MV-4-11 (cell line): ENCODE results near the gene RPL22.

ENCODE experiments used
- DNase-seq: peaks from one replicate; lab custom pipeline; 2025; lab: John Stamatoyannopoulos, UW

RPL22 gene

DNA sequence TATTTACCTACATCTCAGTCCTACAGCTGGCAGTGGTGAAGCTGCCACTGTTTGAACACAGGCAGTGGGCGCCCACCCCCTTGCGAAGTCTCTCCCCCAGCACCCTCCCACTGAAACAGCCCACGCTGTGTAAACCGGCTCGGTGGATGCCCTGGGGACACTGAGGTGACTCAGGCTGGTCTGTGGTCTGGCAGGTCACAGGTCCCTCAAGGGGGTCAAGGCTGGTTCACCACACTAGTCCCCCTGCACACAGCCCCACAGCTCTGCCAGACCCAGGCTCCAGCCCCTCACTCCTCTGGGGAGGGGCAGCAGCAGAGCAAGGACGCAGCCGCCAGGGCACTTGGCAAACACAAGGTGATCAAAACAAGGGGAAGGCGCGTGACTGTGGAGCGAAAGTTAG, 26.8 kb downstream of the RPL22 start:
- no peak for DNase-seq

GRCh38 chr1:6171548-6172124, 27.8 kb downstream of the RPL22 start:
- DNase-seq = no peak

DNA sequence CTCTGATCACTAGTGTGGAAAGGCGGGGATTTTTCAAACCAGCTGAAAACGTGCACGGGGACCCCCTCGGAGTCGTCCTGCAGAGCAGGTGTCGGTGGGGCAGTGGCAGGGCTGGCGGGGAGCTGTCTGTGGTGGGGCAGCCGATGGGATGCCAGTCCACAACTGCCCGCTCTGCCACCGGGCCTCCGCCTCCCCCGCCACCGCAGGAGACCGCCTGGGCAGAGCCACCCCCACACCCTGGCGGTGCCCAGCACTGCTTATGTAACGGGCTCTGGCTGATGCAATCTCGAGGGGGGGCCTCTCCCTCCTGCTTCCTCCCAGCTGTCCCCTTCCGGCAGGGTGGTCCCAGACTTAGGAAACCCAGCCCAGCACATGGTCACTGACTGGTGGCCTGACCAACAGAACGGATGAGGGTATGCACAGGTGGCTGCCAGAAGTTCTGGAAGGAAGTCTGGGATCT, 28.6 kb downstream of the RPL22 start:
- peak; percentile 54 for DNase-seq

DNA sequence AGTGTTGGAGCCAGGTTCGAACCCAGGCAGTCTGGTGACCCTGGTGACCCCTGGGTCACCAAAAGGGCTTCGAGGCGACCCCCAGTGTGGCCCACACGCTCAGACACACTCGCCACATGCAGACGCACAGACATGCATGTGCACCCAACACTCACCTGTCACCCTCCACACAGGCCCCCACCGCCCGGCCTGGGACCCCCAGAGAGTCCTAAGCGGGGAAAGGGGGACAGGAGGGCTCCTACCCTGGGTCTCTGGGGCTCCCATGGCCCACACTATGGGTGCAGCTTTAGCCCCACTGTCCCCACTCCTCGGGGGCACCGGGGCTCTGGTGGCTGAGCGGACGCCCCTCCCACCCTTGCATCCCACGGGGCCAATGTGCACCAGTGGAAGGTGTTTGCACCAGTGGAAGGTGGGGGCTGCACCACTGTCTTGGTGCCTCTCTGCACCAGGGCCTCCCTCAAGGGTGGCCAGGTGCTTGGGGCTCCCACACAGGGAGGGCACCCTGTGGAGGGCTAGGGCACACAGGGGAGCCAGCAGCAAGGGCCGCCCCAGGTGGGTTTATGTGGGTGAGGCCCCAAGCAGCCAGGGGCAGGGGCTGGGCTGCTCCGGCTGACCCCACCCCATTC, 29.2 kb downstream of the RPL22 start:
- DNase-seq = no peak

DNA sequence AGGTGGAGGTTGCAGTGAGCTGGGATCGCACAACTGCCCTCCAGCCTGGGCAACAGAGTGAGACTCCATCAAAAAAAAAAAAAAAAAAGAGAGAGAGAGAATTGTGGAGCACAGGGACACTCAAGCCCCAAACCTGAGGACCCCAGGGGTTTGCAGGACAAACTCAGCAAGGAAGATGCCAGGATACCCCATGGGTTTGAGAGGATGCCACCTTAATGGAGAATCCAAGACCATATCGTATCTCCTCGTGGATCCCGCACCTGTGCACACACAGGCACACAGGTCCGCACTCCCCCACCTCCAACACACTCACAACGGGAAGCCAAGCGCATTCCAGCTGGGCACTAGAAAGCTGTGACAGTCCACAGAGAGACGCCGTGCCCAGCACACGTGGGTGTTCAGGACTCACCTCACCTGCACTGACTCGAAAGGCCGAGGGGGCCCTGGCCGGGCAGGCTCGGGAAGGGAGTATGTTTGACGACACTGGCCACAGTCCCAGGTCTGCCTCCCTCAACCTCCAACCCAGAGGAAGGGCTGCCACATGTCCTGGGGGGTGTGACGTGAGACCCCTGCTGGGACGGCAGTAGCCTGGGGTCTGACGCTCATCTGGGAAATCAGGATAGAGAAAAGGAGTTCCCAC, 30.3 kb downstream of the RPL22 start:
- no peak for DNase-seq

DNA sequence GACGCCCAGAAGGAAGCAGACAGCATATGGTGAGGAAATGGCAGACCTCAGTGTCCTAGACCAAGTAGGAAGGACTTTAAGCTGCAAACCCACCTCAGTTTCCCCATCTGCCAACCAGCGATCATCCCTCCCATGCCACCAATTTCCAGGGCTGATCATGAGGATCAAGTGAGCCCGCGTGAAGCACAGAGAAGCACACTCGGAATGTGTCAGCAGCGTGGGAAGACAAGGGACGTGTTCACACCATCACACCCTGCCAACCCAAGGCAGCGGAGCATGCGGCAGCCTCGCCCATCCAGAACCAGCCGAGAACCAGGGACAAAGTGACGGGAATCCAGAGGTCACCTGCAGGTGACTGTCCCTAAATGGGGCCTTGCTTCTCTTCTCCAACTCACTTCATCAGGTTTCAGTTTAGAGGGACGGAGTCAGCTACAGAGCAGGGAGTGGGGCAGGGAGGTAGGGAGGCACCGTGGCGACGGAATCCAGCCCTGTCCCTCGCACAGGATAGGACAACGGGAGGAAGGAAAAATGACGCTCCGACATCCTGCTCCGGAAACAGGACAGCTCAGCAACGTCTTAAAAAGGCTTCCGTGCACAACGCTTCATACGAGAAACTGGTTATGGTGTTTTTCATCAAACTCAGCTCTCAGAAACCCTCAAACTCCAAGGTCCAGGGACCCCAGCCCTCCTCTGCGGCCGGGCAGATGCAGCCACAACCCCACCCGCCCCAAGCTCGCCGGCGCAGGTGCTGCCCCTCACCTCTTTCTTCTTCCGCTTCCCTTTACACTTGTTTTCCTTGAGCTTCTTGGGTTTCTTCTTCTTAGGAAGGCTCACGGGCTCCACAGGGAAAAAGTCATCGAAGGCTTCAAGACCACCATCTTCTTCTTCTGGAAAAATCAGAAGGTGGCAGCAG, 31.7 kb downstream of the RPL22 start:
- DNase-seq = no peak

DNA sequence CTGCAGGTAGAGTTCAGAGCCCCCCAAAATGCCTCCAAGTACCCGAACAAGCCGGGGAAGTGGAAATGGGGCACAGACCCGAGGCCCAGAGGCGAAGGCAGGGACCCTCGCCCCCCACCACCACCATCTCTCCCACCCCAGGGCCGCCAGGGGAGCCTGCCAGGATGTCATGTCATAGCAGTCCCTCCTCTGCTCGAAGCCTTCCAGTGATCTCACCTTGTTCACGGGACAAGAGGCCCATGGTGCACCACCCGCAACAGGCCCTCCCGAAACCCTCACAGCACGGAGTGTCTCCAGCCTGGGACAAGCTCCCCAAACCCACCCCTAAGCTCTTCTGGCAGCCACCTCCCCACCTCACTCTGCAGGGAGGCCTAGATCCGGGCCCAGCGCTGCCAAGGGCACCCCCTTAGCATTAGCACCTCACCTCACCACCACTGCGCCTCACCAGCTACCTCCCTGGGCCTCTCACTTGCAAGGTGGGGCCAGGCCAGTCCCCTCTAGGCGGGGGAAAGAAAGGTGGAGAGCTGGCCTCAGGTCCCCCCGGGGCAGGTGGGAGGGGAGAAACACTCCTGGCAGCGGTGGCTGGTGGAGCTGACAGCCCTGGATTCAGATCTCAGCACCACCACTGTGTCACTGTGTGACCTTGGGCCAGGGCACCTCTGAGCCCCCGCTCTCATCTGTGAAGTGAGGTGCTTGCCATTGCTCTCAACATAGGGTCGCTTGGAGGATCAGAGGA, 32.6 kb downstream of the RPL22 start:
- no peak for DNase-seq

DNA sequence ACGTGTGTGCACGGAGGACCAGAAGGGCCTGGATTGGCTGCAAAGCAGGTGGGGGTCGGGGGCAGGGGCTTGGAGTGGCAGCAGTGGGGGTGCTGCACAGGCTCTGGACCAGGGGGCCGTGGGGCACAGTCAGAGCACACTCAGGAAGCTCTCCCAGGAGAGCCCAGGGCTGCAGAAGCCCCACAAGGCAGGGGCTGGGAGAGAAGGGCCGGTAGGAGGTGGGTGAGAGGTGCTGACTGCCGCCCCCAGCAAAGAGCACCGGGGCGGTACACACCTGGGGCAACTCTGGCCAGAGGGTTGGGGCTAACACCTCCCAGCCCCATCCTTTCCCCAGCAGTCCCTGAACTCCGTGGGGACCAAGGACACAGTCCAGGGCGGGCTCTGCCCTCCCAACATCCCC, 33.2 kb downstream of the RPL22 start:
- no peak for DNase-seq

DNA sequence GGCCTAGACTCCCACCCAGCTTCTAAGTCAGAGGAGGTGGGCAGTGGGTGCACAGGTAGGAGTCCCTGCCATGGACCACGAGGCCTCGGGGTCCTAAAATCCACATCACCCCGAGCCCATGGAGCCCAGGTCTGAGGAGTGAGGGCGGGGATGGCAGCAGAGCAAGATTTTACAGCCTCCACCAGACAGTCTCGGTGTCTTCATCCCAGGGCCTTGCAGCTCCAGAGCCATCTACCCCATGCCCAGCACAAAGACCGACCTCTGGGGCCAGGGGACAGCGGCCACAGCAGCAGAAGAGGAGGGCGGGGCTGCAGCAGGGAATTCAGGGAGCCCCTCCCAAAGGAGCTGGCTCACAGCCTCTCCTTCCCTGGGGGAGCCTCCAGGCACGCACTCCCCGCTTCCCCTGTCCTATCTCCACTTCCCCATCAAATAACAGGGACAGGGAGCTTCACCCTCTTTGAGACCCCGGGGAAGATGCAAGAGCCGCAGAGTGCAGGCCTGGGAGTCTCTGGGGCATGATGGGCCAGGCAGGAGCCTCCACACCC, 33.9 kb downstream of the RPL22 start:
- DNase-seq = no peak

DNA sequence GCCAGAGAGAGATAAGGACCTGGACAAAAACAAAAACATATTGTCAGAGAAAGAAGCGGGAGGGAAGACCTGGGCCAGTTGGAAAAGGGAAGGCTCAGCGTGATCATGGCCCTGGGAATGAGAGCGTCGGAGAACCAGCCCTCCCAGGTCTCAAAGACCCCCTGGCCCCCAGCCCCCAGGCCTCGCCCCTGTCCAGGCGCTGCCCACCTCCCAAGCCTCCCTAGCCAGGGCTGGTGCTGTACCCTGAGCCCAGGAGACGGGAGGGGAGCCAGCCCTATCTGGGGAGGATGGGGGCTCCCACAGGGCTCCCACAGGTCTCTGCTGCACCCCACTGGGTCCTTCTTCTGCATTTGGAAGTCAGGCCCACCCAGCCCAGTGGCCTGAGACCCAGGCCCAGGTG, 34.4 kb downstream of the RPL22 start:
- DNase-seq = no peak

DNA sequence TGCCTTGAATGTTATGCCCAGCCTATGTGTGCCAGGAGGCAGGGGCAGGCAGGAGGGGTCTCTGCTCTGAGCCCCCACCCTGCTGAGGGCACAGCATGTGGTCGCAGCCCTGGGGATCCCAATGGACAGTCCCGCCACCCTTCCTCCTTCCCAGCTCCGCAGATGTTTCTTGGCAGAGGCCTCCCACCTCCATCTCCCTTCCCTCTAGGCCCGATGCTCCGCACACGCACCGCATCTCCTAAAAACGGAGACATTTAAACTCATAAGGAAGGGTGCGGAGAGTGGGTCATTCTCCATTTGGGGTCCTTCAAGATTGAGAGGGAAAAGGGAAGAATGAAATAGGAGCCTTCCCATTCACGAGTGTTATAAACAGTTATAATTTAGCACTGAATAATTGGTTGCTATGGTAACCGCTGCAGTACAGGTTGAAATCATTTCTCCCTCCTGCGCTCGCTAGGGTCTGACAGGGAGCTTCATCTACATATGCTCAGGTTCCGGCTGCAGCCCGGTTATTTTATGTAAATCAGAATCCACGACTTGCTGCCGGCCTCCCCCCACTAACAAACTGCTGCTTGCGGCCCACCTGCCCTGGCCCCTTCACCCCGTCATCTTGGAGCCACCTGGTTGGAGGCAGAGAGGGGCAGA, 35.3 kb downstream of the RPL22 start:
- DNase-seq = no peak

GRCh38 chr1:6163191-6163972, 36.0 kb downstream of the RPL22 start:
- no peak for DNase-seq

DNA sequence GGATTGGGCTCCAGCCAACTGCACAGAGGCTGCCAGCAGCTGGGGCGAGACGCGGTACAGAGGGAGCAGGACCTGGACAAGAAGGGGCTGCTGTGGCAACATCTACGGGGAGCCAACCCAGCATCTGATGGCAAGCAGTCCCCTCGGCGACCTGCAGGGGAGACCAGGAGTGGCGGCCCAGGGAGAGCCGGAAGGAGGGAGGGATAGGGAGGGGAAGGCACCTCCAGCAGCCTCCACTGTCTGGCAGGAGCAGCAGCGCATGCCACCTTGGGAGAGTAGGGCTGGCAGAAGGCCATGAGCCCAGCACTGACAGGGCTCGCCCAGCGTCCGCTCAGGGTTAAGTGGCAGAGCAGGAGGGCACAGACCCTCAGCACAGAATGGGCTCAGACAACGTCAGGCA, 36.6 kb downstream of the RPL22 start:
- no peak for DNase-seq

- DNase-seq = no peak
Observed at GRCh38 chr1:6162341-6162740, 37.1 kb downstream of the RPL22 start.

GRCh38 chr1:6158181-6158580, 41.2 kb downstream of the RPL22 start:
- no peak for DNase-seq

- no peak for DNase-seq
Observed at GRCh38 chr1:6157528-6158174, 41.7 kb downstream of the RPL22 start.

DNA sequence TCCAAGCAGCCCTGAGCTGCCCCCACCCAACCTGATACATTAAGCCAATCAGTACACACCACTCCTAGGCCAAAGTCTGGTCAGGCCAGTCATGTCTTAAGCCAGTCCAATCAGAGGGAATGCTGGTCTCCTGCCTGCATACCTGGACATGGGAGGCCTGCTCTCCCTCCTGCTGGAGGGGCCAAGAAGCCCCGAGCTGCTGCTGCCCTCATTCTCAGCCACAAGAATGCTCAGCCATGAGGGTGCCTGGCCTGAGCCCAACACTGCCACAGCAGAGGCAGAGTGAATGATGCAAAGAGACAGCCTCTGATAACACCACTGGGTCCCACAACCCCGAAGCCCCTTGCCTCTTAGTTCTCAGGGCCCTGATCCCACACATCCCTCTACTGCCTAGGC, 42.3 kb downstream of the RPL22 start:
- no peak for DNase-seq

- DNase-seq = no peak
Observed at GRCh38 chr1:6154525-6155319, 44.7 kb downstream of the RPL22 start.

DNA sequence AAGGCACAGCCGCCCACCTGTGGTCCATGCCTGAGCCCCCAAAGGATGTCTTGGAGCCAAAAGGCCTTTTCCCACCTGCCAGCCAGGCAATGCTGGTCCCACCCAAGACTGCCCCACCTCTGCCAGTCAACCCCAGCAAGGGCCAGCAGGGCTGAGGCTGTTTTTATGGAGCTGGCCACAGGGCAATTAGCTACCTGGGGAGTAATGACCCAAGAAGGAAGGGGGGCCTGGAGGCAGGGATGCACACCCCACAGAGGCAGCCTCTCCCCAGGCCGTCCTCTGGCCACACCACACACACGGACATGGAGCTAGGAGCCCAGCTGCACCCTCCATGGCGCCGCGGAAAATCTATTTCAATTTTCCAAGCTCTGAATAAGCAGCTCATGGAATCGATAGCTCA, 46.5 kb downstream of the RPL22 start:
- no peak for DNase-seq
